SK-N-SH treated with all-trans-retinoic acid at 6 μM for 48 hours (cell line): ENCODE data around the gene DOCK11.

Source experiments
- ESRRG ChIP-seq: fragments of 250-450 bp; sonication (Bioruptor Pico); IDR thresholded peaks from 2 replicates; pipeline ENCODE4 v1.6.1; 2021; ENCODE audit warnings: mild to moderate bottlenecking
- GLIS3 ChIP-seq: fragments of 250-450 bp; sonication (Bioruptor Pico); IDR thresholded peaks from 2 replicates; pipeline ENCODE4 v1.5.0; 2020; ENCODE audit warnings: mild to moderate bottlenecking, moderate library complexity
- PATZ1 ChIP-seq: fragments of 250-450 bp; sonication (Bioruptor Pico); IDR thresholded peaks from 2 replicates; pipeline ENCODE4 v1.8.0; 2020; ENCODE audit warnings: mild to moderate bottlenecking, moderate library complexity, borderline replicate concordance
- PPARA ChIP-seq: fragments of 250-450 bp; sonication (Bioruptor Pico); IDR thresholded peaks from 2 replicates; pipeline ENCODE4 v1.5.0; 2020; ENCODE audit warnings: mild to moderate bottlenecking, borderline replicate concordance
- RARB ChIP-seq: fragments of 250-450 bp; sonication (Bioruptor Pico); IDR thresholded peaks from 2 replicates; pipeline ENCODE4 v1.8.0; 2021; ENCODE audit warnings: mild to moderate bottlenecking, moderate library complexity

DNA sequence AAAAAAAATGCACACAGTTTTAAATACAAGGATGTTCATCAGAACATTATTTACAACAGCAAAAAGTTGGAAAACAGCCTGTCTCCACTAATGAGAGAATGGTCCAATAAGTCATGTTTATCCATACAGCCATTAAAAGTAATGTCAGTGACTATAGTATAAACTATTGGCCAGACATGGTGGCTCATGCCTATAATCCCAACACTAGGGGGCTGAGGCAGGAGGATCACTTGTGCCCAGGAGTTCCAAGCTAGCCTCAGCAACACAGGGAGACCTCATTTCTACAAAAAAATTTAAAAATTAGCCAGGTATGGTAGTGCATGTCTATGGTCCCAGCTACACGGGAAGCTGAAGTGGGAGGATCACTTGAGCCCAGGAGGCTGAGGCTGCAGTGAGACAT is 183.7 kb downstream of the DOCK11 start:
- TF ChIP-seq PPARA (CRISPR knock-in tag) (no peak), GLIS3 (CRISPR knock-in tag) (no peak), PATZ1 (CRISPR knock-in tag) (no peak), ESRRG (CRISPR knock-in tag) (no peak), RARB (CRISPR knock-in tag) (no peak)
